GM21717 (cell line): ENCODE measurements around the gene TOM1.

ENCODE experiments used
- ATAC-seq: cut with Tn5 transposase; IDR thresholded peaks from one replicate; pipeline ENCODE4 v1.9.1; 2021; ENCODE audit warnings: mild to moderate bottlenecking, moderate library complexity; ENCODE audit not compliant: unreplicated experiment

The TOM1 gene

GRCh38 chr22:35299673-35300499, at the start of gene TOM1:
TSS of gene TOM1 (plus strand) at chr22:35299894. CDS start at chr22:35299929, 35 bp downstream.
- ATAC-seq = peak; percentile 93

DNA sequence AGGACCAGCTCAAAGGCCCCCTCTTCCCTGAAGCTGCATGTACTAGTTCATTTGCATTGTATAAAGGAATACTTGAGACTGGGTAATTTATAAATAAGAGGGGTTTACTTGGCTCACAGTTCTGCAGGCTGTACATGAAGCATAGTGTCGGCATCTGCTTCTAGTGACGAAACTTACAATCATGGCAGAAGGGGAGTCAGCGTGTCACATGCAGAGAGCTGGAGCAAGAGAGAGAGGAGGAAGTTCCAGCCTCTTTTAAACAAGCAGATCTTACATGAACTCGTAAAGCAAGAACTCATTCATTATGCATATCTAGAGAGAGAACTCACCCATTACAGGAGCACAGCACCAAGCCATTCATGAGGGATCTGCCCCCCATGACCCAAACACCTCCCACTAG, 49.5 kb upstream of the TOM1 start:
- ATAC-seq = no peak

DNA sequence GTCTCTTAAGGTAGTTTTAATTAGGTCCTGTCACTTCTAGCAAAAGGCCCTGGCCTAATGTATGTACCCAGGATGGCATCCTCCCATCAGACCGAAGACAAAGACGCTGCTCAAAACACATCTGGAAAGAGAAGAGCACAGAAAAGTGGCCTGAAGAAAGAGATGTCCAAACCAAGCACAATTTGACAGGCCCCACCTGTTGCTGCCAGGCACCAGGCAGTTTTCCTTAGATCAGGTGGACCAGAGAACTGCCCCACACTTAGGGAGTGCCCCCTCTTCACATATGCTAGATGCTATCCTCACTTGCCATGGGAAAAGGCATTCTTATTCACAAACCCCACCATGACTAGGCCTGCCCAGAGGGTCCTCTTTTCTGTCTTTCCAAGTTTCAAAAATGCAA, 45.7 kb upstream of the TOM1 start:
- no peak for ATAC-seq

GRCh38 chr22:35257002-35257320, 42.7 kb upstream of the TOM1 start:
- no peak for ATAC-seq

DNA sequence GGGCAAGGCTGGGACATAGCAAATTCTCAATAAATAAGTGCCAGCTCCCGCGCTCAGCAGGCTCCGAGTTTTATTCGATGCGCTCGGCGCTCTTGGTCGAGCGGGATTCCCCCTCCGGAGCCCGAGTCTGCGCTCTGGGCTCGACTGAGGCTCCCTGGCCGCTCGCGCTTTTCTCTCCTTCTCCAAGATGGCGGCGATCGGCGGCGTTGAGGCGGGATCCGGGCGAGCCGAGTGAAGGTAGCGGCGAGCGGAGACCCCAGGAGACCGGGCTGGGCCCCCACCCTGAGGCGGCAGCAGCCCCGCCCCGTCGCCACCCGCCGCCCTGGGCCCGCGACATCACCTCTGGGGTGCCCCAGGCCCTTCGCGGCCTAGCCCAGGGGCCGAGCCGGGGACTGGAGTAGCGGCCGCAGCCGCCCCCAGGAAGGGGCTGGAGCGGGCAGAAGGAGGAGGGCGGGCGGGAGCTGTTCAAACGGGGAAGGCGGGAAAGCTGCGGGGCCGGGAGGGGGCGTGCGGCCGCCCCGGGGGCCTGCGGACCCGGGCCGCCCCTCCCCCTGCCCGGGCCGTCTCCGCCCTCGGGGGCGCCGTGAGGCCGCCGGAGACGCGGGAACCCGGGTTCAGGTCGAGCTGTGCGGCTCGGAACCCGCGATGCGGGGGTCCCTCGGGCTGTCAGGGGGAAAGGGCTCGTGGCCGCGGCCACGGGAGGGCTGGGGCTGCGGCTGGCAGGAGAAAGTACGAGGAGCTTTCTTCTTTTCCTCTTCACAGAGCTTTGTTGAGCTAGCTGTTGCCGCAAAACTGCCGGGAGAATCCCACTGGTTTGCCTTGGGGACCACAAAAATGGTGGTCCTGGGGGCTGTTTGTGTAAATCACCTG, 42.1 kb upstream of the TOM1 start, which contains the start of gene HMGXB4:
Gene HMGXB4, plus strand, starts transcription at position 173 of the 870 bp plus-strand sequence. CDS start 4,898 bp downstream, outside the sequence.
- ATAC-seq = peak; percentile 79

- ATAC-seq = no peak
Measured at GRCh38 chr22:35258191-35258988, 41.3 kb upstream of the TOM1 start.

DNA sequence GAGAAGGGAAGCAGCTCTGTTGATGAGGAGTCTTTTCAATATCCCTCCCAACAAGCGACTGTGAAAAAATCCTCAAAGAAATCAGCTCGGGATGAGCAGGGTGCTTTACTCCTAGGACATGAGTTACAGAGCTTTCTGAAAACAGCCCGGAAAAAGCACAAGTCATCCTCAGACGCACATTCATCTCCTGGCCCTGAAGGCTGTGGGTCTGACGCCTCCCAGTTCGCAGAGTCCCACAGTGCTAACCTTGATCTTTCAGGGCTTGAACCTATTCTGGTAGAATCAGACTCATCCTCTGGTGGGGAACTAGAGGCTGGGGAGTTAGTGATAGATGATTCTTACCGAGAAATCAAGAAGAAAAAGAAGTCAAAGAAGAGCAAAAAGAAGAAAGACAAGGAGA, 34.7 kb upstream of the TOM1 start:
- ATAC-seq = no peak

DNA sequence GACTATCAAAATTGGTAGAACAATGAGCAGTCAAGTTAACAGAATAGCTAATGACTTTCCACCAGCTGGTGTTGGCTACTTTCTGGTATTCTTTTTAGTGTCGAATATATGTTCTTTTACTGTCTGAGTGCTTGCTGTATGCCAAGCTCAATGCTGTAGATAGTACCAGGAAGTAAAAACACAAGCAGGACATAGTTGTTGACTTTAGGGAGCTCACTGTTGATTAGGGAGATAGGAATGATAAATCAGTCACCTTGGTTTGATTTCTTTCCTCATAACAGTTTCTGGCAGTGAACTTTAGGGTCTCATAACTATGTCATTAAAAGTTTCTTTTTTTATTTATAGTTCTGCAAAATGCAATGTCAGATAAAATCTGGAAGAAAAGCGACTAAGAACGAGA, 33.4 kb upstream of the TOM1 start:
- ATAC-seq = no peak

- ATAC-seq = no peak
Measured at GRCh38 chr22:35269630-35270029, 30.1 kb upstream of the TOM1 start.

DNA sequence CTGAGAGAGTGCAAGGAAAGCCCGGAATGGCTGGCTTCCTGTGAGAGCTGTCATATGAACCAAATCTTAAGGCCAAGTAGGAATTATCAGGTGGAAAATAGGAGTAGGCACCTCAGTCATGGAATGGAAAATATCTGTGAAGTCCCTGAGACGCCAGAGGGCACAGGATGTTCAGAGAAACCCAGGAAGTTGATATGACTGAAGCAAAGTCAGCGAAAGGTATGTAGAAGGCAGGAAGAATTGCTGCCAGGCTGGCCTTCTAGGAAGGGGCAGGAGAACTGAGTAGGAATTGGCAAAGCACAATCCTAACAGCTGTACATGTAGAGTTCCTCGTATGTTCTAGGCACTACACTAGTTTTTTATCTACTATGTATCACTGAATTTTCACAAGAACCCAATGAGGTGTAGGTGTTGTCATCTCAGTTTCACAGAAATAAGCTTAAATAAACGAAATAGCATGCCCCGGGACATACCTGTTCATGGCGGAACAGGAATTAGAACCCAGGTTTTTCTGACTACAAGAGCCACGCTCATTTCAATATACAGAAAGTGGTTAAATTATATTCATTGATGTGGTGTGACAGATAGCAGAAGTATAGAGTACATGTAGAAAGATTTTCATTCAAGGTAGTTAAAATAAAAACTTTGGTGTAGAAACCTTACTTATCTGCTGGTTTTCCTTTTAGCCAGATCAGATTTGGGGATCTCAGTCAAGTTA, 25.4 kb upstream of the TOM1 start:
- no peak for ATAC-seq

DNA sequence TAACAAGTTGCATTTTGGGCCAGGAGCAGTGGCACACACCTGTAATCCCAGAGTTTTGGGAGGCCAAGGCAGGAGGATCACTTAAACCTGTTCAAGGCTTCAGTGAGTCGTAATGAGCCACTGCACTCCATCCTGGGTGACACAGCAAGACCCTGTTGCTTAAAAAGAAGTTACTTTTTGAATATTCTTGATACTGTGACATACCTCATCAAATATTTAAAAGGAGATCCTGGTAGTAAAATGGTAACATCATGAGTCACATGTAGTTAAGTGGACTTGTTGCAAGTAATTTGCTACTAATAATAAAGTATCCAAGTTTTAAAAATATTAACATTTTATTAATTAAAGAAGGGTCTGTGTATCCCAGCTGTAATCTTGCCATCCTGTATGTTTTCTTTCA, 24.1 kb upstream of the TOM1 start:
- ATAC-seq = no peak

DNA sequence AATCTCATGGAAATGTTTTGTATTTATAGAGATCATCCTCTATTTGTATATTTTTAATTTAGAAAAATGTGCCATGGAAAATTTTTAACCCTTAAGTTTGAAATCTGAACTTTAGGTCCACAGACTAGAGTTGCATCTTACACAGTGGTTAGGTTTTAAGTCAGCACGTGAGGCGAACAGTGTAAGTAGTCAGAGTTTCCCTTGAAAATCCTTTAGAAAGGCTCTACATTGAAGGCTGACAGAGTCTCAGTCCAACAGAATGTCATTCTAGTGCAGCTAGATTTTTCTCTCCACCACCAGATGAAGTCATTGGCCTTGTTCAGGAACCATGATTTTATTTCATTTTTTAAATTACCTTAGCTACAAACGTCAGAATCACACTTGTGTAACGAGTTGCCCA, 23.7 kb upstream of the TOM1 start:
- ATAC-seq = no peak

DNA sequence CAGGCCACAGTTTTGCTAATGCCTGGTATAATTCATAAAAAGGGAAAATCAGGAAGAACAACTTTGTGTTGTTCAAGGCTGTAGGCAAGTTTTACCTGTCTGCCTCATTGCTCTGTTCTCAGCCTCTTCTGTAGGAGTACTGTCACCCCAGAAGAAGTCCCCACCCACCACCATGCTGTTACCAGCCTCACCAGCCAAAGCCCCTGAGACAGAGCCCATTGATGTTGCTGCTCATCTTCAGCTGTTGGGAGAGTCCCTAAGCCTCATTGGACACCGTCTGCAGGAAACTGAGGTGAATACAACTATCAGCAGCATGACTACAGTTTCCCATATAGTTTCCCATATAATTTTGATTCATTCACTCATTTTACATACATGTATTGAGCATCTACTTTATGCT, 11.6 kb upstream of the TOM1 start:
- ATAC-seq = no peak

GRCh38 chr22:35292786-35293185, 6.9 kb upstream of the TOM1 start:
- ATAC-seq = no peak

DNA sequence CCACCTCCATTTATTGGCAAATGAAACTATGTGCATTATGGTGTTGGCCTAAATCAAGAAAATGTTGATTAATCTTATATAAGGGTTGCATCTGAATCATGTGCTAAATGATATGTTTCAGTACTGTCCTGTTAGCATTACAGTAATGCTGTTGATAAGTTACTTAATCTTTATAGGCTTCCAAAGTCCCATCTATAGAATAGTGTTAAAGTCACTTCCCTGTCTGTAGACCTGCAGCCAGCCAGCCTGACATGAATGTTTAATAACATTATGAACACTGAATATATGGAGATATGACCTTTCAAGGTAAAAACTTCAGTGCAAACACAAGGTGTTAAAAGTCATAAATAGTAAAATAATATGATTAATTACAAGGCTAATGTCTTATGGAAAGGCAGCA, 3.6 kb upstream of the TOM1 start:
- ATAC-seq = no peak

- ATAC-seq = no peak
Measured at GRCh38 chr22:35299217-35299672, 449 bp upstream of the TOM1 start.

- ATAC-seq = no peak
Measured at GRCh38 chr22:35301372-35301874, 1.7 kb downstream of the TOM1 start.

GRCh38 chr22:35303029-35303624, 3.4 kb downstream of the TOM1 start:
- ATAC-seq = no peak

DNA sequence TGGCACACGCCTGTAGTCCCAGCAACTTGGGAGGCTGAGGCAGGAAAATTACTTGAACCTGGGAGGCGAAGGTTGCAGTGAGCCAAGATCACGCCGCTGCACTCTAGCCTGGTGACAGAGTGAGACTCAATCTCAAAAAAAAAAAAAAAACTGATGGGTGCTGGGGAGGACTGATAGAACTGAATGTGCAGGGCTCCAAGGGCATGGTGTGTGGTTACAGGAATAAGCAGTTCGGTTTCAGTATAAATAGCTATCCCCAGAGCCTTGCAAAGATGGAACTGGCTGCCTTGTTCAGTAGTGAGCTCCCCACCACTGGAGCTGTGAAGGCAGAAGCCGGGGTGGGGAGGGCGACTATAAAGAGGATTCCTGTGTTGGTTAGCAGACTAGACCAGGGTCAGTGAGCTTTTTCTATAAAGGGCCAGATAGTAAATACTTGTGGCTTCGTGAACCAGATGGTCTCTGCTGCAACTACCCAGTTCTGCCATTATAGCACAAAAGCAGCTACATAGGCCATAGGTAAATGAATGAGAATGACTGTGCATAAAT, 5.9 kb downstream of the TOM1 start:
- ATAC-seq = no peak
